Astrocyte (in vitro differentiated cells and primary cell): ENCODE data around the gene HADHB. TPM values are rescaled to one million over a fixed set of nuclear protein-coding genes. Genes with fewer than 3 reads are reported as not detected.

Experiments
- DNase-seq: peaks from one replicate; pipeline ENCODE4 v3.0.0-alpha.2; 2010; ENCODE audit warnings: low read depth
- FAIRE-seq: peaks from 2 replicates; lab custom pipeline; 2011; peaks lifted over from hg19 to GRCh38; lab: Jason Lieb, UNC
- H2AFZ ChIP-seq: 2 replicates; pipeline ENCODE4 v1.6.0; 2012; ENCODE audit warnings: low read depth, low read length, inconsistent platforms
- H3K27ac ChIP-seq: 2 replicates; pipeline ENCODE4 v1.5.1; 2011; ENCODE audit warnings: low read depth, low read length, inconsistent platforms
- H3K27me3 ChIP-seq: 2 replicates; pipeline ENCODE4 v1.6.0; 2011; ENCODE audit warnings: low read length, inconsistent platforms; ENCODE audit not compliant: insufficient read depth
- H3K36me3 ChIP-seq: 2 replicates; pipeline ENCODE4 v1.5.1; 2011; ENCODE audit warnings: low read length, inconsistent platforms; ENCODE audit not compliant: insufficient read depth
- H3K4me1 ChIP-seq: 2 replicates; pipeline ENCODE4 v1.5.1; 2011; ENCODE audit warnings: low read length, inconsistent platforms; ENCODE audit not compliant: insufficient read depth
- H3K4me2 ChIP-seq: 2 replicates; pipeline ENCODE4 v1.6.0; 2012; ENCODE audit warnings: low read length, inconsistent platforms
- H3K4me3 ChIP-seq: 2 replicates; pipeline ENCODE4 v1.5.1; 2011; ENCODE audit warnings: low read depth, mild to moderate bottlenecking, low read length, inconsistent platforms; ENCODE audit not compliant: insufficient read depth
- H3K79me2 ChIP-seq: 2 replicates; pipeline ENCODE4 v1.6.0; 2012; ENCODE audit warnings: mild to moderate bottlenecking, low read length, inconsistent platforms; ENCODE audit not compliant: insufficient read depth
- H3K9ac ChIP-seq: 2 replicates; pipeline ENCODE4 v1.6.0; 2012; ENCODE audit warnings: mild to moderate bottlenecking, low read length, inconsistent platforms
- H3K9me3 ChIP-seq: 2 replicates; pipeline ENCODE4 v1.5.1; 2012; ENCODE audit warnings: low read depth, mild to moderate bottlenecking, low read length, inconsistent platforms; ENCODE audit not compliant: insufficient read depth
- H4K20me1 ChIP-seq: 2 replicates; pipeline ENCODE4 v1.6.0; 2012; ENCODE audit warnings: low read length, inconsistent platforms; ENCODE audit not compliant: insufficient read depth
- H3K27ac Mint-ChIP-seq: one replicate; pipeline ENCODE4 v1.8.0; 2021; ENCODE audit warnings: mild to moderate bottlenecking, mixed read lengths; ENCODE audit not compliant: unreplicated experiment
- H3K27me3 Mint-ChIP-seq: one replicate; pipeline ENCODE4 v1.8.0; 2021; ENCODE audit warnings: low read depth, mixed read lengths; ENCODE audit not compliant: unreplicated experiment
- H3K36me3 Mint-ChIP-seq: one replicate; pipeline ENCODE4 v1.8.0; 2021; ENCODE audit warnings: low read depth, mixed read lengths; ENCODE audit not compliant: unreplicated experiment
- H3K4me1 Mint-ChIP-seq: one replicate; pipeline ENCODE4 v1.8.0; 2021; ENCODE audit warnings: low read depth, mixed read lengths; ENCODE audit not compliant: unreplicated experiment
- H3K4me3 Mint-ChIP-seq: one replicate; pipeline ENCODE4 v1.8.0; 2021; ENCODE audit warnings: mild to moderate bottlenecking, moderate library complexity, mixed read lengths; ENCODE audit not compliant: unreplicated experiment
- H3K9me3 Mint-ChIP-seq: one replicate; pipeline ENCODE4 v1.8.0; 2021; ENCODE audit warnings: mild to moderate bottlenecking, mixed read lengths; ENCODE audit not compliant: unreplicated experiment
- CTCF ChIP-seq: IDR thresholded peaks from 2 replicates; pipeline ENCODE4 v1.5.1; 2011; ENCODE audit warnings: low read depth, mild to moderate bottlenecking, inconsistent platforms, low read length, moderate library complexity; ENCODE audit not compliant: insufficient read depth
- EZH2 ChIP-seq: IDR thresholded peaks from 2 replicates; pipeline ENCODE4 v1.6.1; 2012; ENCODE audit warnings: mild to moderate bottlenecking, low read length, inconsistent platforms; ENCODE audit not compliant: insufficient read depth
- total RNA-seq: library from RNA; stranded (reverse); gene quantifications from 2 replicates; pipeline ENCODE4 v1.2.1, GENCODE V29; 2021

The HADHB gene
- total RNA-seq, 1 donor from 2014 or later, result 109 TPM

GRCh38 chr2:26223018-26223417 is 21.7 kb upstream of the HADHB start:
- TF ChIP-seq EZH2 (no peak), CTCF (no peak)

GRCh38 chr2:26224095-26224494 is 20.6 kb upstream of the HADHB start:
- Histone ChIP-seq H3K79me2 (no peaks in the 10 kb centered on the region), H3K9ac (no peak overlapping the region), H3K4me1 (no peaks in the 10 kb centered on the region), H2AFZ (no peak overlapping the region), H3K27me3 (no peaks in the 10 kb centered on the region), H3K4me2 (no peak overlapping the region), H3K4me3 (no peak overlapping the region), H3K36me3 (peaks cover 32% of the 10 kb centered on the region), H3K9me3 (no peaks in the 10 kb centered on the region), H3K27ac (no peak overlapping the region), H4K20me1 (no peaks in the 10 kb centered on the region)
- Mint-ChIP-seq H3K4me3 (no peak overlapping the region), H3K36me3 (peaks cover 61% of the 10 kb centered on the region), H3K9me3 (peaks cover 19% of the 10 kb centered on the region), H3K27ac (no peak overlapping the region), H3K27me3 (no peaks in the 10 kb centered on the region), H3K4me1 (no peaks in the 10 kb centered on the region)
- TF ChIP-seq CTCF, result no peak
- no peak for TF ChIP-seq EZH2
- no peak for FAIRE-seq
- no peak for DNase-seq

More at GRCh38 chr2:26223018-26223417, 21.7 kb upstream of the HADHB start:
- peaks cover 55% of the 10 kb centered on the region for H3K36me3 Mint-ChIP-seq
- no peak overlapping the region for H3K4me3 ChIP-seq
- H3K79me2 ChIP-seq, result no peaks in the 10 kb centered on the region
- FAIRE-seq, result no peak
- no peak overlapping the region for H2AFZ ChIP-seq
- H3K27me3 Mint-ChIP-seq, result no peaks in the 10 kb centered on the region
- no peaks in the 10 kb centered on the region for H3K9me3 ChIP-seq
- H3K9me3 Mint-ChIP-seq, result peaks cover 17% of the 10 kb centered on the region
- no peak overlapping the region for H3K4me2 ChIP-seq
- no peaks in the 10 kb centered on the region for H3K4me1 ChIP-seq
- no peaks in the 10 kb centered on the region for H3K27me3 ChIP-seq
- H3K27ac ChIP-seq, result no peak overlapping the region
- H3K4me3 Mint-ChIP-seq, result no peak overlapping the region
- no peak for DNase-seq
- peaks cover 24% of the 10 kb centered on the region for H3K36me3 ChIP-seq
- no peaks in the 10 kb centered on the region for H4K20me1 ChIP-seq
- H3K9ac ChIP-seq, result no peak overlapping the region
- no peaks in the 10 kb centered on the region for H3K4me1 Mint-ChIP-seq
- no peak overlapping the region for H3K27ac Mint-ChIP-seq

GRCh38 chr2:26229595-26229994 is 15.1 kb upstream of the HADHB start:
- Histone ChIP-seq H3K9me3 (no peaks in the 10 kb centered on the region), H3K27me3 (no peaks in the 10 kb centered on the region), H3K9ac (no peak overlapping the region), H2AFZ (no peak overlapping the region), H4K20me1 (no peaks in the 10 kb centered on the region), H3K4me2 (no peak overlapping the region), H3K79me2 (no peaks in the 10 kb centered on the region), H3K27ac (no peak overlapping the region), H3K4me1 (no peaks in the 10 kb centered on the region), H3K4me3 (no peak overlapping the region), H3K36me3 (peaks cover 60% of the 10 kb centered on the region)
- DNase-seq (no peak), FAIRE-seq (no peak)
- Mint-ChIP-seq H3K27ac (no peak overlapping the region), H3K4me1 (no peaks in the 10 kb centered on the region), H3K9me3 (peaks cover 19% of the 10 kb centered on the region), H3K36me3 (peaks cover 56% of the 10 kb centered on the region), H3K4me3 (no peak overlapping the region), H3K27me3 (no peaks in the 10 kb centered on the region)
- TF ChIP-seq CTCF, result no peak
- no peak for TF ChIP-seq EZH2
